Measurements from ENCODE around the gene INIP. TPM values are rescaled to one million over a fixed set of nuclear protein-coding genes. Genes with fewer than 3 reads are reported as not detected.

INIP gene
- total and polyA plus RNA-seq, 2 experiments from 2014 or later: 16.7 to 30.4 TPM

GRCh38 chr9:112731971-112732370, 14.1 kb upstream of the INIP start:
- DNase-seq (ENCODE audit: low spot score) (no peak), ATAC-seq (no peak)
- Histone ChIP-seq H3K27me3 (ENCODE audit: insufficient read depth) (no peaks in the 10 kb centered on the region), H3F3A (replicated peaks; ENCODE audit: low read depth) (no peaks in the 10 kb centered on the region), H3K27ac (ENCODE audit: low read depth) (no peak overlapping the region), H3K9me2 (ENCODE audit: insufficient read depth) (no peaks in the 10 kb centered on the region), H3K4me2 (no peak overlapping the region), H2AFZ (0 out of 2 replicates have a peak overlapping the region, but pooled peaks have one; percentile 28), H3K79me2 (replicated peaks; ENCODE audit: insufficient read depth) (no peaks in the 10 kb centered on the region), H3K4me3 (no peak overlapping the region), H3K36me3 (ENCODE audit: insufficient read depth) (no peaks in the 10 kb centered on the region), H4K20me1 (replicated peaks; ENCODE audit: insufficient read depth) (no peaks in the 10 kb centered on the region), H3K4me1 (ENCODE audit: insufficient read depth) (no peaks in the 10 kb centered on the region)
- no peaks in the 10 kb centered on the region for H3K36me3 Mint-ChIP-seq (ENCODE audit: low read depth)
- no peak overlapping the region for H3K4me3 Mint-ChIP-seq
- H3K27me3 Mint-ChIP-seq (ENCODE audit: insufficient read depth, low read depth, poor library complexity): no peaks in the 10 kb centered on the region
- TF ChIP-seq POLR2AphosphoS5 (IDR thresholded peaks at IDR 0.05; ENCODE audit: low read depth): no peak
- TF ChIP-seq NANOG (IDR thresholded peaks at IDR 0.05; ENCODE audit: borderline replicate concordance): no peak
- no peak for TF ChIP-seq ZNF114 (CRISPR knock-in tag; IDR thresholded peaks at IDR 0.05)
- TF ChIP-seq ETS1 (IDR thresholded peaks at IDR 0.05): no peak
- TF ChIP-seq EZH2phosphoT487 (IDR thresholded peaks at IDR 0.05; ENCODE audit: unreplicated experiment): no peak
- no peak for TF ChIP-seq JUNB (IDR thresholded peaks at IDR 0.05; ENCODE audit: unreplicated experiment)
- no peak for TF ChIP-seq CTCF (conservative IDR thresholded peaks at IDR 0.05; ENCODE audit: low read depth in 2 of 2)
- no peak for TF ChIP-seq STAT1 (IDR thresholded peaks at IDR 0.05; ENCODE audit: unreplicated experiment)
- no peak for TF ChIP-seq ZNF462 (CRISPR knock-in tag; IDR thresholded peaks at IDR 0.05)
- no peak for TF ChIP-seq REST (IDR thresholded peaks at IDR 0.05; ENCODE audit: unreplicated experiment)
- TF ChIP-seq EZH2 (IDR thresholded peaks at IDR 0.05; ENCODE audit: low read depth, unreplicated experiment): no peak
- TF ChIP-seq ZNF331 (CRISPR knock-in tag; IDR thresholded peaks at IDR 0.05; ENCODE audit: low read depth): no peak
- no peak for TF ChIP-seq CREB1 (CRISPR knock-in tag; IDR thresholded peaks at IDR 0.05; ENCODE audit: low read depth)
- no peaks in the 10 kb centered on the region for H3K4me1 Mint-ChIP-seq
- no peaks in the 10 kb centered on the region for H3K9me3 Mint-ChIP-seq
- H3K27ac Mint-ChIP-seq: no peak overlapping the region

All from GM23338 (cell line).